DND-41 (cell line): Measurements from ENCODE around the gene CLIC6.

Experiments
- ATAC-seq: fragments of 200-7000 bp; cut with Tn5 transposase; 3 replicates; pipeline ENCODE4 v1.9.1; 2021; ENCODE audit warnings: low read depth; ENCODE audit not compliant: insufficient read depth
- DNase-seq: peaks from one replicate; pipeline ENCODE4 v3.0.0-alpha.2; 2020
- H2AFZ ChIP-seq: 2 replicates; pipeline ENCODE4 v1.6.0; 2012; ENCODE audit warnings: low read depth, low read length
- H3K27ac ChIP-seq: 2 replicates; pipeline ENCODE4 v1.5.1; 2012; ENCODE audit warnings: low read length, inconsistent platforms
- H3K27me3 ChIP-seq: fragments of 200-600 bp; sonication (generic); 2 replicates; pipeline ENCODE4 v1.6.0; 2012; ENCODE audit warnings: low read length, mild to moderate bottlenecking, inconsistent platforms; ENCODE audit not compliant: insufficient read depth, poor library complexity
- H3K36me3 ChIP-seq: 2 replicates; pipeline ENCODE4 v1.5.1; 2012; ENCODE audit warnings: low read length, inconsistent platforms; ENCODE audit not compliant: insufficient read depth
- H3K4me1 ChIP-seq: 2 replicates; pipeline ENCODE4 v1.5.1; 2012; ENCODE audit warnings: mild to moderate bottlenecking, low read length; ENCODE audit not compliant: insufficient read depth
- H3K4me2 ChIP-seq: 2 replicates; pipeline ENCODE4 v1.6.0; 2012; ENCODE audit warnings: mild to moderate bottlenecking, moderate library complexity, low read length, inconsistent platforms; ENCODE audit not compliant: insufficient read depth
- H3K4me3 ChIP-seq, 2 experiments: fragments of 200-600 bp in 1 of 2; shearing (Covaris generic) in 1 of 2; 2 replicates each; pipeline ENCODE4 v1.5.1; 2012 to 2016; ENCODE audit warnings: inconsistent platforms in 2 of 2, low read length in 2 of 2, mild to moderate bottlenecking in 2 of 2, low read depth in 1 of 2, moderate library complexity in 1 of 2
- H3K79me2 ChIP-seq: 2 replicates; pipeline ENCODE4 v1.6.0; 2012; ENCODE audit warnings: low read length, inconsistent platforms; ENCODE audit not compliant: insufficient read depth
- H3K9ac ChIP-seq: 2 replicates; pipeline ENCODE4 v1.6.0; 2012; ENCODE audit warnings: low read depth, mild to moderate bottlenecking, inconsistent platforms, low read length, moderate library complexity
- H3K9me3 ChIP-seq: 2 replicates; pipeline ENCODE4 v1.5.1; 2012; ENCODE audit warnings: low read length, moderate library complexity, mild to moderate bottlenecking, inconsistent platforms; ENCODE audit not compliant: insufficient read depth, severe bottlenecking
- H4K20me1 ChIP-seq: 2 replicates; pipeline ENCODE4 v1.6.0; 2012; ENCODE audit warnings: low read length; ENCODE audit not compliant: insufficient read depth
- EZH2 ChIP-seq: IDR thresholded peaks from 3 replicates; pipeline ENCODE4 v1.6.1; 2012; ENCODE audit warnings: borderline replicate concordance, low read depth, mild to moderate bottlenecking, moderate library complexity, low read length, inconsistent platforms; ENCODE audit not compliant: severe bottlenecking
- TF ChIP-seq, protein P1 (sequence below): IDR thresholded peaks from 2 replicates; pipeline ENCODE4 v1.5.1; 2012; ENCODE audit warnings: borderline replicate concordance, low read length, moderate library complexity, mild to moderate bottlenecking; ENCODE audit not compliant: poor library complexity, severe bottlenecking; ENCODE audit errors: extremely low read depth

Gene CLIC6

DNA sequence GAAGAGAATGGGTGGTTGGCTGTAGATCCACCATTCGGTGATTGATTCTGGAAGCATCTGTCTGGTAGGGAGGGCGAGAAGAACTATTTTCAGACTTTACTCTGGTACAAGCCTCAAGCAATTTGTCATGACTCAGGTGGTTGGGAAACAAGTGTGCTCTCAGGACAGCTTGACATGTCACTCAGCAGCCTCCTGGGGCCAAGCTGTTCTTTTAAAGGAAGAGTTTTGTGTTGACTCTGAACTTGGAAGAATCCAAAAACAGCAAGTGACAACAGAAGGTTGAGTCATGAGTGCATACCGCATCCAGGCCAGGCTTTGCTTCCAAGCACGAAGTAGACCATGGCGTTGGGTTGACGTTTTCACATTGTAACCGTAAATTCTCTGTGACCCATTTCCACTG, 65.9 kb downstream of the CLIC6 start:
- H4K20me1 ChIP-seq: no peaks in the 10 kb centered on the region
- ATAC-seq (no peak), DNase-seq (no peak)
- H3K79me2 ChIP-seq: no peaks in the 10 kb centered on the region
- H2AFZ ChIP-seq: no peak overlapping the region
- TF ChIP-seq, protein P1, sequence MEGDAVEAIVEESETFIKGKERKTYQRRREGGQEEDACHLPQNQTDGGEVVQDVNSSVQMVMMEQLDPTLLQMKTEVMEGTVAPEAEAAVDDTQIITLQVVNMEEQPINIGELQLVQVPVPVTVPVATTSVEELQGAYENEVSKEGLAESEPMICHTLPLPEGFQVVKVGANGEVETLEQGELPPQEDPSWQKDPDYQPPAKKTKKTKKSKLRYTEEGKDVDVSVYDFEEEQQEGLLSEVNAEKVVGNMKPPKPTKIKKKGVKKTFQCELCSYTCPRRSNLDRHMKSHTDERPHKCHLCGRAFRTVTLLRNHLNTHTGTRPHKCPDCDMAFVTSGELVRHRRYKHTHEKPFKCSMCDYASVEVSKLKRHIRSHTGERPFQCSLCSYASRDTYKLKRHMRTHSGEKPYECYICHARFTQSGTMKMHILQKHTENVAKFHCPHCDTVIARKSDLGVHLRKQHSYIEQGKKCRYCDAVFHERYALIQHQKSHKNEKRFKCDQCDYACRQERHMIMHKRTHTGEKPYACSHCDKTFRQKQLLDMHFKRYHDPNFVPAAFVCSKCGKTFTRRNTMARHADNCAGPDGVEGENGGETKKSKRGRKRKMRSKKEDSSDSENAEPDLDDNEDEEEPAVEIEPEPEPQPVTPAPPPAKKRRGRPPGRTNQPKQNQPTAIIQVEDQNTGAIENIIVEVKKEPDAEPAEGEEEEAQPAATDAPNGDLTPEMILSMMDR: no peak
- TF ChIP-seq EZH2: no peak
- H3K4me1 ChIP-seq: no peaks in the 10 kb centered on the region
- no peak overlapping the region for H3K4me3 ChIP-seq
- no peak overlapping the region for H3K27ac ChIP-seq
- H3K9ac ChIP-seq: no peak overlapping the region
- no peak overlapping the region for H3K4me2 ChIP-seq
- no peaks in the 10 kb centered on the region for H3K36me3 ChIP-seq
- no peaks in the 10 kb centered on the region for H3K27me3 ChIP-seq
- H3K9me3 ChIP-seq: no peaks in the 10 kb centered on the region

- H3K36me3 ChIP-seq: no peaks in the 10 kb centered on the region
- H3K9ac ChIP-seq: no peak overlapping the region
- no peak for TF ChIP-seq EZH2
- TF ChIP-seq, protein P1: no peak
- H3K4me1 ChIP-seq: no peaks in the 10 kb centered on the region
- H2AFZ ChIP-seq: no peak overlapping the region
- no peaks in the 10 kb centered on the region for H3K9me3 ChIP-seq
- no peaks in the 10 kb centered on the region for H4K20me1 ChIP-seq
- ATAC-seq: no peak
- peaks cover 3% of the 10 kb centered on the region for H3K27me3 ChIP-seq
- H3K4me3 ChIP-seq: no peak overlapping the region
- no peak overlapping the region for H3K27ac ChIP-seq
- no peak for DNase-seq
- H3K79me2 ChIP-seq: no peaks in the 10 kb centered on the region
- H3K4me2 ChIP-seq: no peak overlapping the region
These were observed 67.5 kb downstream of the CLIC6 start for GRCh38 chr21:34736116-34736874.

- Histone ChIP-seq H2AFZ (no peak overlapping the region), H3K4me1 (no peaks in the 10 kb centered on the region), H3K79me2 (no peaks in the 10 kb centered on the region), H3K9me3 (no peaks in the 10 kb centered on the region), H3K4me3 (no peak overlapping the region), H4K20me1 (no peaks in the 10 kb centered on the region), H3K9ac (no peak overlapping the region), H3K27me3 (peaks cover 8% of the 10 kb centered on the region), H3K27ac (no peak overlapping the region), H3K36me3 (no peaks in the 10 kb centered on the region), H3K4me2 (no peak overlapping the region)
- TF ChIP-seq EZH2: no peak
- TF ChIP-seq, protein P1: no peak
- no peak for ATAC-seq
- DNase-seq: no peak
These were observed 68.3 kb downstream of the CLIC6 start for GRCh38 chr21:34737115-34737514.
